ENCODE measurements around the gene STAC2.

- TF ChIP-seq, protein P1, sequence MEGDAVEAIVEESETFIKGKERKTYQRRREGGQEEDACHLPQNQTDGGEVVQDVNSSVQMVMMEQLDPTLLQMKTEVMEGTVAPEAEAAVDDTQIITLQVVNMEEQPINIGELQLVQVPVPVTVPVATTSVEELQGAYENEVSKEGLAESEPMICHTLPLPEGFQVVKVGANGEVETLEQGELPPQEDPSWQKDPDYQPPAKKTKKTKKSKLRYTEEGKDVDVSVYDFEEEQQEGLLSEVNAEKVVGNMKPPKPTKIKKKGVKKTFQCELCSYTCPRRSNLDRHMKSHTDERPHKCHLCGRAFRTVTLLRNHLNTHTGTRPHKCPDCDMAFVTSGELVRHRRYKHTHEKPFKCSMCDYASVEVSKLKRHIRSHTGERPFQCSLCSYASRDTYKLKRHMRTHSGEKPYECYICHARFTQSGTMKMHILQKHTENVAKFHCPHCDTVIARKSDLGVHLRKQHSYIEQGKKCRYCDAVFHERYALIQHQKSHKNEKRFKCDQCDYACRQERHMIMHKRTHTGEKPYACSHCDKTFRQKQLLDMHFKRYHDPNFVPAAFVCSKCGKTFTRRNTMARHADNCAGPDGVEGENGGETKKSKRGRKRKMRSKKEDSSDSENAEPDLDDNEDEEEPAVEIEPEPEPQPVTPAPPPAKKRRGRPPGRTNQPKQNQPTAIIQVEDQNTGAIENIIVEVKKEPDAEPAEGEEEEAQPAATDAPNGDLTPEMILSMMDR (IDR thresholded peaks at IDR 0.05 in 2 of 3, conservative IDR thresholded peaks at IDR 0.05 in 1 of 3; ENCODE audit: insufficient read depth in 2 of 3, low read depth in 1 of 3, low read length in 3 of 3), result no peak
- TF ChIP-seq ZFP1 (CRISPR knock-in tag; IDR thresholded peaks at IDR 0.05), result no peak
- no peak for TF ChIP-seq MAZ (CRISPR knock-in tag; conservative IDR thresholded peaks at IDR 0.05 in 1 of 2, IDR thresholded peaks at IDR 0.05 in 1 of 2)
- TF ChIP-seq IRF2 (CRISPR knock-in tag; IDR thresholded peaks at IDR 0.05), result no peak
- TF ChIP-seq RAD21 (CRISPR knock-in tag; conservative IDR thresholded peaks at IDR 0.05 in 1 of 2, IDR thresholded peaks at IDR 0.05 in 1 of 2), result no peak
- TF ChIP-seq TAF1 (IDR thresholded peaks at IDR 0.05; ENCODE audit: control insufficient read depth, extremely low read depth, insufficient read depth, low read length, severe bottlenecking), result no peak
- no peak for TF ChIP-seq JUND (IDR thresholded peaks at IDR 0.05; ENCODE audit: borderline replicate concordance, low read depth, low read length)
- no peak for TF ChIP-seq JUND (tag; IDR thresholded peaks at IDR 0.05; ENCODE audit: borderline replicate concordance, low read depth, low read length)
- TF ChIP-seq KAT2B (IDR thresholded peaks at IDR 0.05; ENCODE audit: low read depth, low read length), result no peak
- TF ChIP-seq ILF3 (IDR thresholded peaks at IDR 0.05; ENCODE audit: borderline replicate concordance), result no peak
- no peak for TF ChIP-seq JUN (IDR thresholded peaks at IDR 0.05; ENCODE audit: borderline replicate concordance, low read depth, low read length)
- no peak for TF ChIP-seq JUN (CRISPR knock-in tag; IDR thresholded peaks at IDR 0.05; ENCODE audit: borderline replicate concordance)
- TF ChIP-seq HEY1 (CRISPR knock-in tag; IDR thresholded peaks at IDR 0.05; ENCODE audit: borderline replicate concordance), result no peak
- no peak for TF ChIP-seq USF2 (CRISPR knock-in tag; IDR thresholded peaks at IDR 0.05)
- TF ChIP-seq TARDBP (IDR thresholded peaks at IDR 0.05), result no peak
- TF ChIP-seq CREM (IDR thresholded peaks at IDR 0.05; ENCODE audit: low read depth), result no peak
Observed at GRCh38 chr17:39165841-39166349, 59.9 kb downstream of the STAC2 start, which contains the start of gene ARL5C.

Data from K562 (cell line).